ENCODE results near the gene GIPC1.
"Not testable (repeated sequence)": the region's sequence is repeated elsewhere in the genome, so short reads cannot be mapped to it uniquely, and the experiment has no call there.

GIPC1 gene

GRCh38 chr19:14470031-14470876 lies 25.7 kb downstream of the GIPC1 start:
- DNase-seq (ENCODE audit: low spot score), result no peak

DNA sequence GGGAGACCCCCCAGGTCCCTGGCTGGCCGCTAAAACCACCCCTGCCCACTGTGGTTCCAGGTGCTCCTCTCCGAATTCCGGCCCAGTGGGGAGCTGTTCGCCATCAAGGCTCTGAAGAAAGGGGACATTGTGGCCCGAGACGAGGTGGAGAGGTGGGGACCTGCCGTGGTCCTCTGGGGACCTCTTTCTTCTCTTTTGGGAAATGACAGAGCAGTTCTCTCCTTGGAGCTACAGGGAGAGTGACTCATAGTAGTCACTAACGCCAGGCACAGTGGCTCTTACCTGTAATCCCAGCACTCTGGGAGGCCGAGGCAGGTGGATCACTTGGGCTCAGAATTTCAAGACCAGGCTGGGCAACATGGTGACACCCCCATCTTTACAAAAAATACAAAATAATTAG lies 28.1 kb downstream of the GIPC1 start:
- no peak for DNase-seq (ENCODE audit: low spot score)

DNA sequence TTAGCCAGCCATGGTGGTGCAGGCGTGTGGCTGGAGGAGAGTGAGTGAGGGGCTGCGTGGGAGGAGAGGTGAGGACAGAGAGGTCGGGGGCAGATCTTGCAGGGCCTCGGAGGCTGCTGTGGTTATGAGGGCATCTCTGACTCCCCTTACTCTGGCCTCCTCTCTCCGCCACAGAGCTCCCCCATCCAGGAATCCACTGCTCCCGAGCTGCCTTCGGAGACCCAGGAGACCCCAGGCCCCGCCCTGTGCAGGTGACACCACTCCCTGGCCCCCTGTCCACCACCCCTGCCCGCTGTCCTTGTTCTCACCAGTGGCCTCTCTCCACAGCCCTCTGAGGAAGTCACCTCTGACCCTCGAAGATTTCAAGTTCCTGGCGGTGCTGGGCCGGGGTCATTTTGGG lies 28.5 kb downstream of the GIPC1 start:
- no peak for DNase-seq (ENCODE audit: low spot score)

- DNase-seq (ENCODE audit: low spot score), result no peak
Observed at GRCh38 chr19:14463747-14464146, 32.2 kb downstream of the GIPC1 start.

GRCh38 chr19:14462401-14462800 lies 33.5 kb downstream of the GIPC1 start:
- DNase-seq (ENCODE audit: low spot score), result not testable (repeated sequence)

- no peak for DNase-seq (ENCODE audit: low spot score)
Observed at GRCh38 chr19:14460935-14461334, 35.0 kb downstream of the GIPC1 start.

- DNase-seq (ENCODE audit: low spot score), result no peak
Observed at GRCh38 chr19:14459703-14460102, 36.2 kb downstream of the GIPC1 start.

DNA sequence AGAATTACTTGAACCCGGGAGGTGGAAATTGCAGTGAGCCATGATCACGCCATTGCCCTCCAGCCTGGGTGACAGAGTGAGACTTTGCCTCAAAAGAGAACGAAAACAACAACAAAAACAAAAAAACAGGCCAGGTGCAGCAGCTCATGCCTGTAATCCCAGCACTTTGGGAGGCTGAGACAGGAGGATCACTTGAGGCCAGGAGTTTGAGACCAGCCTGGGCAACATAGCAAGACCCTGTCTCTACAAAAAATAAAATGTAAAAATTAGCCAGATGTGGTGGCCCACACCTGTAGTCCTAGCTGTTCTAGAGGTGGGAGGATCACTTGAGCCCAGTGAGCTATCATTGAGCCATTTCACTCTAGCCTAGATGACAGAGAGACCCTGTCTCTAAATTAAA lies 43.6 kb downstream of the GIPC1 start:
- DNase-seq (ENCODE audit: low spot score), result not testable (repeated sequence)

- no peak for DNase-seq (ENCODE audit: low spot score)
Observed at GRCh38 chr19:14450876-14451275, 45.1 kb downstream of the GIPC1 start.

DNA sequence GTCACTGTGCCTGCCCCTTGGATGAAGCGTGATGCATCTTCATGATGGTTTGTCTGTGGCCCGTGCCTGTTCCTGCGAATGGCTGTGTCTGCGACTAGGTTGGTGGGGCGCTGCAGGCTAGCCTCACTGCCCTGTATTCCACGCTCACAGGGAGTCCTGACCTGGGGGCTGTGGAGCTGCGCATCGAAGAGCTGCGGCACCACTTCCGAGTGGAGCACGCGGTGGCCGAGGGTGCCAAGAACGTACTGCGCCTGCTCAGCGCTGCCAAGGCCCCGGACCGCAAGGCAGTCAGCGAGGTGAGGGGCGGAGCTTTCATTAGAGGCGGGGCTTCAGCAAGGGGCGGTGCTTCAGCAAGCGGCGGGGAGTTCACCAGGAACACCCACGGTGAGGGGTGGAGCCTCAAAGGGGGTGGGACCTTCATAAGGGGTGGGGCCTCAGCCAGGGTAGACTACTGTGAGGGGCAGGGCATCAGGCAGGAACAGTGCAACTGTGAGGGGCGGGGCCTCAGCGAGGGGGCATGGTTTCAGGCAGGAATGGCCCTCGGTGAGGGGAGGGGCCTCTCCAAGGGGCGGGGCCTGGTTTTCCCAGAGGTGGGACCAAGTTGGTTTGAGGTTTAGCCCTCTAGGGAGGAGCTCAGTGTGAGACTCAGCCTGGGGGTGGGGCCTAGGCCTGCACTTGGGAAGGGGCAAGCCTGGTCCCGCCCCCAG lies 45.6 kb downstream of the GIPC1 start:
- DNase-seq (ENCODE audit: low spot score), result peak; percentile 96

GRCh38 chr19:14449321-14449720 lies 46.6 kb downstream of the GIPC1 start:
- DNase-seq (ENCODE audit: low spot score), result no peak

DNA sequence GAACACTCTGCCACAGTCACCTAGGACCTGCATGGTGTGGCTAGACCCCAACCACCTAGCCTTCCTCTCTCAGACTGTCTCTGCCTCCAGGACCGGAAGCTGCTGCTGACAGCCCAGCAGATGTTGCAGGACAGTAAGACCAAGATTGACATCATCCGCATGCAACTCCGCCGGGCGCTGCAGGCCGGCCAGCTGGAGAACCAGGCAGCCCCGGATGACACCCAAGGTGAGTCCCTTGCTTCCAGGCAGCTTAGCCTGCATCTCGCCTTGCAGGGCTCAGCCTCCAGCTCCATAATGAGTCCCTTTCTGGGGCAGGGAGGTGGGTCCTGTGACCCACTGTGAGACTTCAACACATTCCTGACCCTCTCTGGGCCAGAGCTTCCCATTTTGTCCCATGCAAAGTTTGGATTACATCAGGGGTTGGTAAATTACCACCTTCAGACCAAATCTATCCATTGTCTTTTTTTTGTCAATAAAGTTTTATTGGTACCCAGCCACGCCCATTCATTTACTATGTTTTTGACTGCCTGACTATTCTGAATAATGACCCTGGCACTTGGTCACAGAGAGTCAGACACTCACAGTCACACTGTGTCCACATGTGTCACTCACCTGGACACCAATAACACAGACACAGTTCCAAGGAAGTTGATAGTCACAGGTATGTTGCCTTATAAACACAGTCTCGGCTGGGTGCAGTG lies 49.4 kb downstream of the GIPC1 start:
- no peak for DNase-seq (ENCODE audit: low spot score)

GRCh38 chr19:14443632-14444216 lies 52.2 kb downstream of the GIPC1 start:
- no peak for DNase-seq (ENCODE audit: low spot score)

- DNase-seq (ENCODE audit: low spot score), result no peak
Observed at GRCh38 chr19:14442891-14443631, 52.9 kb downstream of the GIPC1 start.

DNA sequence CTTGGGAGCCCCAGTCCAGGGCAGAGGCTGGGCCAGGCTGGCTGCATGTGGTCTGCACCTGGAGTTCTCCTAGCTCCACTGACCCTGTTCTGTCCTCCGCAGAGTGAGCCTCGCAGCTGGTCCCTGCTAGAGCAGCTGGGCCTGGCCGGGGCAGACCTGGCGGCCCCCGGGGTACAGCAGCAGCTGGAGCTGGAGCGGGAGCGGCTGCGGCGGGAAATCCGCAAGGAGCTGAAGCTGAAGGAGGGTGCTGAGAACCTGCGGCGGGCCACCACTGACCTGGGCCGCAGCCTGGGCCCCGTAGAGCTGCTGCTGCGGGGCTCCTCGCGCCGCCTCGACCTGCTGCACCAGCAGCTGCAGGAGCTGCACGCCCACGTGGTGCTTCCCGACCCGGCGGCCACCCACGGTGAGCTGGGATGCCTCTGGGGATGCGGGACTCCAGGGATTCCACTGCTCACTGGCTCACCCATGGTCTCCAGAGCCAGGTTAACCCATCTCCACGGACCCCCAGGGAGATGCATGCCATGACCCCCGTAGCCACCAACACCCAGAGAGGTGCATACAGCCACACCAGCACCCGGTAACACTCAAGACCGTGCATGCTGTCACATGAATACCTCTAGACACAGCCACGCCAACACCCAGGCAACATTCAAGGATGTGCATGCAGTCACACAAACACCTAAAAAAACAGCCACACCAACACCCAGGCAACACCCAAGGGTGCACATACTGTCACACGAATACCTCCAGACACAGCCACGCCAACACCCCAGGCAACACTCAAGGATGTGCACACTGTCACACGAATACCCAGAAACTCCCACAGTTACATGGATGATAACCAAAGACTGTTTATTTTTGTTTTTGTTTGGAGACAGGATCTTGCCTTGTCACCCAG lies 54.6 kb downstream of the GIPC1 start:
- no peak for DNase-seq (ENCODE audit: low spot score)

DNA sequence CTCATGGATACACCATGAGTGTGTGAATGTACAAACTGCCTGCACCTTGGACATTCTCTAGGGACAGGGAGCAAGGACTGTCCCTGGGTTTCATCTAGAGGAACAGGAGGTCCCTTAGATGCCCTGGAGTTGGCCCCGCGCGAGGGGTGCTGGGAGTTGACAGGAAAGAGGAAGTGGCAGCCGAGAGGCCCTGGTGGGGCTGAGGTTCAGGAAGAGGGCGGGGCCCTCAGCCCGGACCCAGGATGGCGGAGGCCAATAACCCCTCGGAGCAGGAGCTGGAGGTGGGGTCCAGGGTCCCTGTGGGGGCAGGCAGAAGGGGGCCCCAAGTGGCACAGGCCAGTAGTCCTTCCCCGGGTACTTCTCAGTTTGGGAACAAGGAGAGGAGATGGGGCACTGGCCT lies 55.9 kb downstream of the GIPC1 start:
- DNase-seq (ENCODE audit: low spot score), result no peak

- DNase-seq (ENCODE audit: low spot score), result no peak
Observed at GRCh38 chr19:14439014-14439413, 56.9 kb downstream of the GIPC1 start.

GRCh38 chr19:14437578-14438140 lies 58.3 kb downstream of the GIPC1 start:
- DNase-seq (ENCODE audit: low spot score), result no peak

GRCh38 chr19:14435320-14436050 lies 60.4 kb downstream of the GIPC1 start:
- DNase-seq (ENCODE audit: low spot score), result no peak

All from COLO829 (cell line).